Measurements from ENCODE around the gene DDX49. TPM values are rescaled to one million over a fixed set of nuclear protein-coding genes. Genes with fewer than 3 reads are reported as not detected.

The DDX49 gene
- 54.9 and 56.6 TPM in 2 replicates for total RNA-seq
- long read RNA-seq, transcript DDX49-201 (13 exons, 1,830 nt) = major isoform, 34 of 37 reads
- long read RNA-seq, partial matches to known transcripts = 0 of 37 reads
- long read RNA-seq, other reads (novel, unspliced or antisense) = 2 of 37 reads

- peaks cover 25% of the 10 kb centered on the region for H3K4me1 Mint-ChIP-seq
- peak; percentile 93 for DNase-seq (ENCODE audit: low read depth, low spot score)
- TF ChIP-seq CTCF (conservative IDR thresholded peaks at IDR 0.05) = no peak
- no peaks in the 10 kb centered on the region for H3K9me3 Mint-ChIP-seq
- no peaks in the 10 kb centered on the region for H3K36me3 Mint-ChIP-seq (ENCODE audit: low read depth)
- peaks cover 3% of the 10 kb centered on the region for H3K27me3 Mint-ChIP-seq (ENCODE audit: low read depth)
- peak within 1 kb of the TSS; percentile 92 for H3K27ac Mint-ChIP-seq (ENCODE audit: unreplicated experiment)
- H3K4me3 Mint-ChIP-seq = peak within 1 kb of the TSS; percentile 88
These were observed at the start of gene DDX49, which contains the start of gene COPE for GRCh38 chr19:18919086-18919899. Gene DDX49 (plus strand): TSS chr19:18919715. CDS start chr19:18919742, 27 bp downstream. Gene COPE (minus strand): TSS chr19:18919387. CDS start chr19:18919348, 39 bp downstream.

- Mint-ChIP-seq H3K4me3 (no peak overlapping the region), H3K27ac (ENCODE audit: unreplicated experiment) (no peak overlapping the region), H3K4me1 (peaks cover 5% of the 10 kb centered on the region), H3K36me3 (ENCODE audit: low read depth) (peaks cover 16% of the 10 kb centered on the region), H3K27me3 (ENCODE audit: low read depth) (no peaks in the 10 kb centered on the region), H3K9me3 (no peaks in the 10 kb centered on the region)
- TF ChIP-seq CTCF (conservative IDR thresholded peaks at IDR 0.05) = no peak
- no peak for DNase-seq (ENCODE audit: low read depth, low spot score)
These were observed 49.6 kb upstream of the DDX49 start for GRCh38 chr19:18869781-18870530.

DNA sequence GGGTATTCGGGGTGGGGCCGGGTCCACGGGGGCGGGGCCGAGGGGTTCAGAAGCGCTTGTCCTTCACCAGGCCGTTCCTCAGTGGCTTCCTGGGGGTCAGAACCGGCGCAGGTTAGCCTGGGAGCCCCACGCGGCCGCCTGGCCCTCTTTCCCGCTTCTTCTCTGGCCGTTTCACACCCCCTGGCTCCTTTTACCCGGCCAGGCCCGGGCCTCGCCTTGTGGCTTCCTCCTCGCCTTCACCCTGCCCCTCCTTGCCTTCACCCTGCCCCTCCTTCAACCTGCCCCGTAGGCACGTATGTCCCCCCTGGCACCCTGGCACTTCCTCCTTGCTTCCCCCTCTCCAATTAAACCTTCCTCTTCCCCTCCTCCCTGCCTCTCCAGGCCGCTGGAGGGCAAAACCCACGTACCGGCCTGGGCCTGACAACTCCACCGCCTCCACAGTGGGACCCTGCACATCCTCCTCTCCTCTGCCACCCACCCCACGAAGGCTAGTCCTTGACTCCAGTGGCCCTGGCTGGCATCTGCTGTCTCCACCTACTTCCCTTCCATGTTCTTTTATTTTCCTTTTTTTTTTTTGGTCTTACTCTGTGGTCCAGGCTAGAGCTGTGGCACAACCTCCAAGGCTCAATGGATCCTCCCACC lies 48.9 kb upstream of the DDX49 start:
- DNase-seq (ENCODE audit: low read depth, low spot score) = no peak
- Mint-ChIP-seq H3K27ac (ENCODE audit: unreplicated experiment) (no peak overlapping the region), H3K9me3 (peaks cover 2% of the 10 kb centered on the region), H3K4me3 (peak overlapping the region; percentile 69), H3K4me1 (peaks cover 5% of the 10 kb centered on the region), H3K27me3 (ENCODE audit: low read depth) (no peaks in the 10 kb centered on the region), H3K36me3 (ENCODE audit: low read depth) (peaks cover 20% of the 10 kb centered on the region)
- no peak for TF ChIP-seq CTCF (conservative IDR thresholded peaks at IDR 0.05)

GRCh38 chr19:18871543-18871942 lies 48.0 kb upstream of the DDX49 start:
- H3K4me1 Mint-ChIP-seq = peaks cover 5% of the 10 kb centered on the region
- H3K4me3 Mint-ChIP-seq = peak overlapping the region; percentile 69
- DNase-seq (ENCODE audit: low read depth, low spot score) = no peak
- peaks cover 27% of the 10 kb centered on the region for H3K36me3 Mint-ChIP-seq (ENCODE audit: low read depth)
- H3K27me3 Mint-ChIP-seq (ENCODE audit: low read depth) = no peaks in the 10 kb centered on the region
- H3K27ac Mint-ChIP-seq (ENCODE audit: unreplicated experiment) = no peak overlapping the region
- no peak for TF ChIP-seq CTCF (conservative IDR thresholded peaks at IDR 0.05)
- peaks cover 2% of the 10 kb centered on the region for H3K9me3 Mint-ChIP-seq

GRCh38 chr19:18875726-18876125 lies 43.8 kb upstream of the DDX49 start:
- H3K36me3 Mint-ChIP-seq (ENCODE audit: low read depth) = peaks cover 49% of the 10 kb centered on the region
- H3K27me3 Mint-ChIP-seq (ENCODE audit: low read depth) = no peaks in the 10 kb centered on the region
- no peak overlapping the region for H3K4me3 Mint-ChIP-seq

More at GRCh38 chr19:18875726-18876125, 43.8 kb upstream of the DDX49 start:
- DNase-seq (ENCODE audit: low read depth, low spot score) = no peak
- Mint-ChIP-seq H3K4me1 (peaks cover 5% of the 10 kb centered on the region), H3K27ac (ENCODE audit: unreplicated experiment) (no peak overlapping the region), H3K9me3 (peaks cover 6% of the 10 kb centered on the region)
- no peak for TF ChIP-seq CTCF (conservative IDR thresholded peaks at IDR 0.05)

Data from neural crest cell (in vitro differentiated cells).